ENCODE data around the gene MIER2. TPM values are rescaled to one million over a fixed set of nuclear protein-coding genes. Genes with fewer than 3 reads are reported as not detected.
"Not testable (repeated sequence)": the region's sequence is repeated elsewhere in the genome, so short reads cannot be mapped to it uniquely, and the experiment has no call there.

Gene MIER2
- total RNA-seq, 4 donors from 2014 or later, result 8.6 to 25.7 (median 16.6) TPM

GRCh38 chr19:367561-367960, 23.0 kb upstream of the MIER2 start:
- TF ChIP-seq CTCF (IDR thresholded peaks at IDR 0.05), result no peak
- DNase-seq (ENCODE audit: low spot score) (no peak), ATAC-seq (ENCODE audit: low FRiP score) (no peak)

GRCh38 chr19:366951-367350, 22.4 kb upstream of the MIER2 start:
- ATAC-seq (ENCODE audit: low FRiP score) (no peak), DNase-seq (ENCODE audit: low spot score) (no peak)
- TF ChIP-seq CTCF (IDR thresholded peaks at IDR 0.05), result no peak

GRCh38 chr19:366205-366783, 21.7 kb upstream of the MIER2 start:
- TF ChIP-seq CTCF (IDR thresholded peaks at IDR 0.05), result no peak
- no peak for DNase-seq (ENCODE audit: low spot score)
- no peak for ATAC-seq (ENCODE audit: low FRiP score)

- no peak for TF ChIP-seq CTCF (IDR thresholded peaks at IDR 0.05)
- ATAC-seq (ENCODE audit: low FRiP score) (no peak), DNase-seq (ENCODE audit: low spot score) (no peak)
Observed at GRCh38 chr19:364496-365287, 20.1 kb upstream of the MIER2 start.

GRCh38 chr19:362683-363082, 18.1 kb upstream of the MIER2 start:
- TF ChIP-seq CTCF (IDR thresholded peaks at IDR 0.05), result no peak
- ATAC-seq (ENCODE audit: low FRiP score) (no peak), DNase-seq (ENCODE audit: low spot score) (no peak)

GRCh38 chr19:362154-362553, 17.6 kb upstream of the MIER2 start:
- no peak for TF ChIP-seq CTCF (IDR thresholded peaks at IDR 0.05)
- DNase-seq (ENCODE audit: low spot score) (no peak), ATAC-seq (ENCODE audit: low FRiP score) (no peak)

GRCh38 chr19:359653-359925, 15.0 kb upstream of the MIER2 start:
- no peak for ATAC-seq (ENCODE audit: low FRiP score)
- DNase-seq (ENCODE audit: low spot score), result no peak
- no peak for TF ChIP-seq CTCF (IDR thresholded peaks at IDR 0.05)

- not testable (repeated sequence) for ATAC-seq (ENCODE audit: low FRiP score); DNase-seq (ENCODE audit: low spot score)
Observed at GRCh38 chr19:355536-355935, 10.9 kb upstream of the MIER2 start.

Measured in omental fat pad (tissue), 4 donors.